Activated CD8-positive, alpha-beta T cell treated with anti-CD3 and anti-CD28 coated beads for 36 hours (primary cell): ENCODE results near the gene TMEM259. TPM values are rescaled to one million over a fixed set of nuclear protein-coding genes. Genes with fewer than 3 reads are reported as not detected.
A peak's percentile ranks its signal among the peaks of the same experiment; 100 is the strongest.

Experiments used
- ATAC-seq: fragments of 200-7000 bp; cut with Tn5 transposase; one replicate; pipeline ENCODE4 v1.10.0; 2021; ENCODE audit warnings: mild to moderate bottlenecking, moderate library complexity
- CTCF ChIA-PET: fragments of 350-600 bp; sonication (Branson Sonifier 250); formaldehyde crosslinking; loops from one replicate; lab custom pipeline; 2021; ENCODE audit warnings: antibody characterized with exemption; lab: Charles Lee
- POLR2A ChIA-PET: fragments of 350-600 bp; sonication (Branson Sonifier 250); formaldehyde crosslinking; loops from one replicate; lab custom pipeline; 2021; ENCODE audit warnings: antibody characterized with exemption; lab: Charles Lee
- DNase-seq: peaks from one replicate; pipeline ENCODE4 v3.0.0-alpha.2; 2020
- H3K27ac Mint-ChIP-seq: one replicate; pipeline ENCODE4 v1.8.0; 2021; ENCODE audit warnings: mild to moderate bottlenecking, mixed read lengths
- H3K27me3 Mint-ChIP-seq: one replicate; pipeline ENCODE4 v1.8.0; 2021; ENCODE audit warnings: mixed read lengths
- H3K36me3 Mint-ChIP-seq: one replicate; pipeline ENCODE4 v1.8.0; 2021; ENCODE audit warnings: low read depth, mixed read lengths
- H3K4me1 Mint-ChIP-seq: one replicate; pipeline ENCODE4 v1.8.0; 2021; ENCODE audit warnings: low read depth, mixed read lengths
- H3K4me3 Mint-ChIP-seq: one replicate; pipeline ENCODE4 v1.8.0; 2021; ENCODE audit warnings: mild to moderate bottlenecking, moderate library complexity, mixed read lengths
- H3K9me3 Mint-ChIP-seq: one replicate; pipeline ENCODE4 v1.8.0; 2021; ENCODE audit warnings: mixed read lengths
- intact Hi-C: fragments of 100-400 bp; cut with micrococcal nuclease; formaldehyde crosslinking; loops from one replicate; pipeline ENCODE4 v1.10.0; 2022
- total RNA-seq, 2 experiments: library from RNA; stranded (reverse); gene quantifications; one replicate each; pipeline ENCODE4 v1.2.3, GENCODE V29; 2021
- TF ChIP-seq, protein P1 (sequence below): fragments of 200-600 bp; IDR thresholded peaks from one replicate; pipeline ENCODE4 v1.8.0; 2022; ENCODE audit warnings: antibody characterized with exemption, mild to moderate bottlenecking

The TMEM259 gene
- total RNA-seq, 2 experiments from 2014 or later = 115 to 117 TPM

- no peaks in the 10 kb centered on the region for H3K27me3 Mint-ChIP-seq
- DNase-seq (peak; percentile 76), ATAC-seq (peak; percentile 25)
- intact Hi-C loops = no loop called here
- ChIA-PET CTCF (interaction anchor here (0.7 to 4.4 kb wide), 20 partner anchors 8 to 179 kb away, joined by 3 to 22 read pairs (median 4); partner anchors contain the start of gene ABCA7), POLR2A (interaction anchor here (0.6 to 4.7 kb wide), 10 partner anchors 11 to 39 kb away, joined by 3 to 26 read pairs (median 4); partner anchors contain the start of genes ABCA7 and CNN2)
- TF ChIP-seq, protein P1, sequence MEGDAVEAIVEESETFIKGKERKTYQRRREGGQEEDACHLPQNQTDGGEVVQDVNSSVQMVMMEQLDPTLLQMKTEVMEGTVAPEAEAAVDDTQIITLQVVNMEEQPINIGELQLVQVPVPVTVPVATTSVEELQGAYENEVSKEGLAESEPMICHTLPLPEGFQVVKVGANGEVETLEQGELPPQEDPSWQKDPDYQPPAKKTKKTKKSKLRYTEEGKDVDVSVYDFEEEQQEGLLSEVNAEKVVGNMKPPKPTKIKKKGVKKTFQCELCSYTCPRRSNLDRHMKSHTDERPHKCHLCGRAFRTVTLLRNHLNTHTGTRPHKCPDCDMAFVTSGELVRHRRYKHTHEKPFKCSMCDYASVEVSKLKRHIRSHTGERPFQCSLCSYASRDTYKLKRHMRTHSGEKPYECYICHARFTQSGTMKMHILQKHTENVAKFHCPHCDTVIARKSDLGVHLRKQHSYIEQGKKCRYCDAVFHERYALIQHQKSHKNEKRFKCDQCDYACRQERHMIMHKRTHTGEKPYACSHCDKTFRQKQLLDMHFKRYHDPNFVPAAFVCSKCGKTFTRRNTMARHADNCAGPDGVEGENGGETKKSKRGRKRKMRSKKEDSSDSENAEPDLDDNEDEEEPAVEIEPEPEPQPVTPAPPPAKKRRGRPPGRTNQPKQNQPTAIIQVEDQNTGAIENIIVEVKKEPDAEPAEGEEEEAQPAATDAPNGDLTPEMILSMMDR = peak; percentile 83
- peaks cover 1% of the 10 kb centered on the region for H3K9me3 Mint-ChIP-seq
- H3K36me3 Mint-ChIP-seq = peaks cover 16% of the 10 kb centered on the region
- peaks cover 32% of the 10 kb centered on the region for H3K4me1 Mint-ChIP-seq
- no peak overlapping the region for H3K27ac Mint-ChIP-seq
- peak overlapping the region; percentile 9 for H3K4me3 Mint-ChIP-seq
Observed at GRCh38 chr19:1064661-1065605, 44.0 kb upstream of the TMEM259 start.

DNA sequence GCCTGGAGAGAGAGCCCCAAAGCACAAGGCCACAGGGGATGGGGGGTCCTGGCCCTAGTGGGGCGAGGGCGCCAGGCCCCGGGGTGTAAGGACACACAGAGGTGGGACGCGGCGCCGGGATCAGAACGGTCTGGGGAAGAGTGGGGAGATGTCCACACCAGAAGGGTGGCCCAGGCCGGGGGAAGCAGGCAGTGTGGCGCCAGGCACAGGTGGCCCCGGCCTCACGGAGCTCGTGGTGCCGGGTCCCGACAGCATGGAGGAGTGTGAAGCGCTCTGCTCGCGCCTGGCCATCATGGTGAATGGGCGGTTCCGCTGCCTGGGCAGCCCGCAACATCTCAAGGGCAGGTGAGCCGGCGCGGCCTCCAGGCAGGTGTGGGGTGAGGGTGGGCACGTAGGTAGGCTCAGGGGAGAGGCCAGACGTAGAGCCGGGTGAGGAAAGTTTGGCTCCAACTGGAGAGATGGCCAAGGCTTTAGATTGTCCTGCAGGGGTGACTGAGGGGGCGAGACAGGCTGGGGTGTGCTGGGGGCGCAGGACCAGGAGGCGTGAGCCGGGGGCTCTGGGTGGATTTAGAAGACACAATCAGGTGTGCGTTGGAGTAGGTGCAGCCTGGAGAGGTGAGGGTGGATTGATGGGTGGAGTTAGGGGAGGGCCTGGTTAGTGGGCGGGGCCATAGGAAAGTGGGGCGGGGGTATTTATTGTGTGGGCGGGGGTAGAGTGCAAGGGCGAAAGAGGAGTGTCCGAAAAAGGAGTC is 43.2 kb upstream of the TMEM259 start:
- TF ChIP-seq, protein P1 = no peak
- intact Hi-C loops = no loop called here
- Mint-ChIP-seq H3K36me3 (peaks cover 13% of the 10 kb centered on the region), H3K9me3 (peaks cover 1% of the 10 kb centered on the region), H3K4me1 (peaks cover 29% of the 10 kb centered on the region), H3K4me3 (no peak overlapping the region), H3K27me3 (no peaks in the 10 kb centered on the region), H3K27ac (no peak overlapping the region)
- no peak for ATAC-seq
- POLR2A ChIA-PET = interaction anchor here (0.6 to 4.7 kb wide), 9 partner anchors 10 to 39 kb away, joined by 3 to 26 read pairs (median 4); partner anchors contain the start of genes ABCA7 and CNN2
- CTCF ChIA-PET = interaction anchor here (0.7 to 4.4 kb wide), 16 partner anchors 9 to 130 kb away, joined by 3 to 22 read pairs (median 4); partner anchors contain the start of gene ABCA7
- no peak for DNase-seq

DNA sequence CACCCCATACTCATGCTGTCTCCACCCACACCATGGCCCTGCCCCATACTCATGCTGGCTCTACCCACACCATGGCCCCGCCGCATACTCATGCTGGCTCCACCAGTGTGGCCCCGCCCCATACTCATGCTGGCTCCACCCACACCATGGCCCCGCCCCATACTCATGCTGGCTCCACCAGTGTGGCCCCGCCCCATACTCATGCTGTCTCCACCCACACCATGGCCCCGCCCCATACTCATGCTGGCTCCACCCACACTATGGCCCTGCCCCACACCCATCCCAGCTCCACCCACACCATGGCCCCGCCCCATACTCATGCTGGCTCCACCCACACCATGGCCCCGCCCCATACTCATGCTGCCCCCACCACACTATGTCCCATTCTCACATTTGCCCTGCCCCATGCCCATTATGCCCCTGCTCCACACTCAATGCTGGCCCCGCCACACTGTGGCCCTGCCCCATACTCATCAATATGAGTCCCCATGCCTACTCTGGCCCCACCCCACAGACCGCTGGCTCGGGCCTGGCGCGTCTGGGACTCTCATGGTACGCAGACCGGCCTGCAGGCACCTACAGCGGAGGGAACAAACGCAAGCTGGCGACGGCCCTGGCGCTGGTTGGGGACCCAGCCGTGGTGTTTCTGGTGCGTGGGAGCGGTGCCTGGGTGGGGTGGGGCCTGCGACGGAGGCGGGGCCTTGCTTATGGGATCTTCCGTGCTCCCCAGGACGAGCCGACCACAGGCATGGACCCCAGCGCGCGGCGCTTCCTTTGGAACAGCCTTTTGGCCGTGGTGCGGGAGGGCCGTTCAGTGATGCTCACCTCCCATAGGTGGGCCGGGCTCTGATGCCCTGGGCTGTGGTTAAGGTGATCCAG is 42.3 kb upstream of the TMEM259 start:
- Mint-ChIP-seq H3K27ac (no peak overlapping the region), H3K9me3 (peaks cover 1% of the 10 kb centered on the region), H3K4me3 (no peak overlapping the region), H3K4me1 (peaks cover 28% of the 10 kb centered on the region), H3K36me3 (peaks cover 10% of the 10 kb centered on the region), H3K27me3 (no peaks in the 10 kb centered on the region)
- peak; percentile 83 for DNase-seq
- ATAC-seq = peak; percentile 25
- ChIA-PET POLR2A (no interaction called here), CTCF (interaction anchor here (1.0 kb wide), 1 partner anchor 20 kb away, joined by 3 read pairs; no protein-coding TSS in a partner anchor)
- intact Hi-C loops = no loop called here
- TF ChIP-seq, protein P1 = no peak

DNA sequence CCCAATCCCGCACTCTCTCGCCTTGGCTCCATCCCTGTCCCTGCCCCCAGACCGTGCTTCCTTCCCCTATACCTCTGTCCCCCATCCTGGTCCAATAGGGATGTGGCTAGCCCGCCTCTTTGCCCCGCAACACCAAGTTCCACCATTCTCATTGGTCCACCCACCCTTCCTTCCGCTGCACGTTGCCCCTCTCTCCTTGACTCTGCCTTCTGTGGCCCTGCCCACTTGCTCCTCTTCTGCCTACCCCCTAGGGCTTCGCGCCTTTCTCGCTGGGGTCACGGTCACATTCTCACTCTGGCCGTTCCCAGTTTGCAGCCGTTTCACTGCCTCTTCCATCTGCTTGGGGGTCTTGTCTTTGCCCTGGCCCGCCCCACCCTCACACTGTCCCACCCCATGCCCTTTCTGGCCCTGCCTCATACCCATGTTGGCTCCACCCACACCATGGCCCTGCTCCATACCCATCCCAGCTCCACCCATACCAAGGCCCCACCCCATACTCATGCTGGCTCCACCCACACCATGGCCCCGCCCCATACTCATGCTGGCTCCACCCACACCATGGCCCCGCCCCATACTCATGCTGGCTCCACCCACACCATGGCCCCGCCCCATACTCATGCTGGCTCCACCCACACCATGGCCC is 41.6 kb upstream of the TMEM259 start:
- peak; percentile 22 for ATAC-seq
- H3K27ac Mint-ChIP-seq = no peak overlapping the region
- peaks cover 12% of the 10 kb centered on the region for H3K36me3 Mint-ChIP-seq
- TF ChIP-seq, protein P1 = no peak
- ChIA-PET POLR2A (no interaction called here), CTCF (interaction anchor here (1.0 kb wide), 1 partner anchor 20 kb away, joined by 3 read pairs; no protein-coding TSS in a partner anchor)
- H3K4me1 Mint-ChIP-seq = peaks cover 33% of the 10 kb centered on the region
- intact Hi-C loops = no loop called here
- H3K9me3 Mint-ChIP-seq = peaks cover 5% of the 10 kb centered on the region
- H3K4me3 Mint-ChIP-seq = no peak overlapping the region
- DNase-seq = no peak
- no peaks in the 10 kb centered on the region for H3K27me3 Mint-ChIP-seq
